Measurements from ENCODE around the gene MAZ. TPM values are rescaled to one million over a fixed set of nuclear protein-coding genes. Genes with fewer than 3 reads are reported as not detected.

MAZ gene
- total and polyA plus RNA-seq, 2 of the 13 experiments (the other 11 are each of a cell fraction or from before 2014, with no cell fraction given), result 203 to 277 TPM

GRCh38 chr16:29805232-29806098 lies 864 bp upstream of the MAZ start (continued):
- TF ChIP-seq CEBPZ (IDR thresholded peaks at IDR 0.05; ENCODE audit: low read length) (no peak), KLF12 (CRISPR knock-in tag; IDR thresholded peaks at IDR 0.05; ENCODE audit: borderline replicate concordance) (peak; percentile 99), SATB2 (CRISPR knock-in tag; IDR thresholded peaks at IDR 0.05) (peak; percentile 36; the same call in 1 of the 2 replicates), FOXO4 (CRISPR knock-in tag; conservative IDR thresholded peaks at IDR 0.05) (0 out of 2 replicates have a peak, but pooled peaks have one; percentile 7), AGO2 (optimal IDR thresholded peaks at IDR 0.05; ENCODE audit: low read depth, low read length) (peak; percentile 99), ZNF513 (CRISPR knock-in tag; conservative IDR thresholded peaks at IDR 0.05) (no peak), CHD4 (IDR thresholded peaks at IDR 0.05; ENCODE audit: borderline replicate concordance, low read length) (no peak), SMARCC2 (IDR thresholded peaks at IDR 0.05) (no peak), YEATS4 (CRISPR knock-in tag; IDR thresholded peaks at IDR 0.05; ENCODE audit: borderline replicate concordance) (peak; percentile 99), ZNF224 (CRISPR knock-in tag; IDR thresholded peaks at IDR 0.05) (peak; percentile 92; the same call in 1 of the 2 replicates), MYPOP (CRISPR knock-in tag; IDR thresholded peaks at IDR 0.05) (peak; percentile 97), ZSCAN22 (CRISPR knock-in tag; IDR thresholded peaks at IDR 0.05) (no peak), EP300 (IDR thresholded peaks at IDR 0.05; ENCODE audit: low read depth in 2 of 2, low read length in 2 of 2) (peak in 1 of 2 experiments; percentile 64; a peak in 1 of 4 replicates), EP300 (CRISPR knock-in tag; IDR thresholded peaks at IDR 0.05; ENCODE audit: borderline replicate concordance) (peak; percentile 59), GRHL1 (CRISPR knock-in tag; conservative IDR thresholded peaks at IDR 0.05) (no peak), RFXANK (CRISPR knock-in tag; IDR thresholded peaks at IDR 0.05) (0 out of 2 replicates have a peak, but pooled peaks have one; percentile 78), SNAPC2 (CRISPR knock-in tag; IDR thresholded peaks at IDR 0.05) (peak; percentile 98)

Data from HepG2 (cell line).